GM19351 (cell line): ENCODE results near the gene GABPB2.

ENCODE experiments used
- ATAC-seq: cut with Tn5 transposase; IDR thresholded peaks from one replicate; pipeline ENCODE4 v1.9.1; 2021; ENCODE audit warnings: mild to moderate bottlenecking, moderate library complexity; ENCODE audit not compliant: unreplicated experiment

GABPB2 gene

DNA sequence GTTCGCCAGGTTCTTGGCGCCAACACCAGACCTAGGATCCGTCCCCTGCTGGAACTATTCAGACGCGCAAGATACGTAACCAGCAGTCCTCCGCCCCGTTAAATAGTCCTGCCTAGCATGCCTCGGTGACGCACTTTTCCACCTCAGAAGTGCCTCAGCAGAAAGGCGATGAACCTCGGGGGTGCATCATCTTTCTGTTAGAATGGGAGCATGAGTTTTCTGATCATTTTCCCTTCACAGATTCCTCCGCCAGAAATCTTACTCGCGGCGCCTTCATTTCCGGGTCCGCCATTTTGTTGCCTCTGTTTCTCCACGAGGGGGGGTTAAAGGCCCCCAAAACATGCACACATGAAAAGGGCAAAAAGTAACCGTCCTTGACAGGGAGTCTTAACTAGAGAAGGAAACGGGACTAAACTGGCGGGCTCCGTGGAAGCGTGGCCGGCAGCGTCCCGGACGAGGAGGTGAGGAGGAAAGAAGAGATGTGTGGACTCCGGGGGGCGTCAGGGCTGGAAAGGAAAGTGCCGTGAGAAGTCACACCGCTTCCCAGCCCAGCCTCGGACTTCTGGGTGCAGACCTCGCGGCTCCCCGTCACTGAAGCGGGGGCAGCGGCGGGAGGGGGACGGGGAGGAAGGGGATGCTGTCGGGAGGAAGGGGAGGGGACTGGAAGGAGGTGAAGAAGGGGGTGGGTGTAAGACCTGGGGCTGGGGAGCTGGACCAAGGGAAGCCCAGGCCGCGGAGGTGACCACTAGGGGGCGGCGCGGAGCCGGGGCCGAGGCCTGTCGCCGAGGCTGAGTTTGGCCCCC lies at the start of gene GABPB2:
Gene GABPB2 (plus strand): TSS at position 288 of the 803 bp plus-strand sequence. CDS start 17,429 bp downstream, outside the sequence.
- peak; percentile 75 for ATAC-seq

DNA sequence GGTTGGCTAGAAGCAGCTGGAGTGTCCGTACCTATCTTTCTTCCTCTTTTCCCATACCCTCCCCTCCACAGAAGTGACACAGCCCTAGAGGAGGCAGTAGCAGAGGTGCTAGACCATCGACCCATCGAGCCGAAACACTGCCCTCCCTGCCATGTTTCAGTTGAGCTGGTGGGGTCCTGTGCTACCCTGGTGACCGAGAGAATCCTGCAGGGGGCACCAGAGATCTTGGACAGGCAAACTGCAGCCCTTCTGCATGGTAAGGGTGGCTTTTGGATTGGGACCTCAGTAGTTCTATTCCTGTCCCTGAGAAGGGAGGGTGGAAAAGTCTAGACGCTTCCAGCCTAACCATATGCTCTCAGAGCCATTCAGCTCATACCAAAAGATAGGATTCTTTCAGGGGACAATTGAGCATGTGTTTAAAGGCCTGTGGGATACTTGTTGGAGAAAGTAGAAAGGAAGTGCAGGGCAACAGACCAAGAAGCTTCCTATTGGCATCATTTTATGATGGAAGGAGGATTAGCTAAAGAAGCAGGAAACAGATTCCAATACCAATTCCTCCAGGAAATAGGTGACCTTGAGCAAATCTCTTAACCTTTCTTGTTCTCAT lies 45.9 kb upstream of the GABPB2 start:
- ATAC-seq = no peak

- no peak for ATAC-seq
These were observed 44.1 kb upstream of the GABPB2 start for GRCh38 chr1:151026460-151026859.

DNA sequence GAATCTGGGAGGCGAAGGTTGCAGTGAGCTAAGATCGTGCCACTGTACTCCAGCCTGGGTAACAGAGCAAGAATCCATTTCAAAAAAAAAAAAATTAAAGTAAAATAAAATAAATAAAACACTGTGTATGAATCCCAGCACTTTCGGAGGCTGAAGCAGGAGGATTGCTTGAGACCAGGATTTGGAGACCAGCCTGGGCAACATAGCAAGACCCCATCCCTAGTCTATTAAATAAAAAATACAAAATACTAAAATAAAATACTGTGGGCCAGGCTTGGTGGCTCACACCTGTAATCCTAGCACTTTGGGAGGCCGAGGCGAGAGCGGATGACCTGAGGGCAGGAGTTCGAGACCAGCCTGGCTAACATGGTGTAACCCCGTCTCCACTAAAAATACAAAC lies 38.4 kb upstream of the GABPB2 start:
- ATAC-seq = no peak

DNA sequence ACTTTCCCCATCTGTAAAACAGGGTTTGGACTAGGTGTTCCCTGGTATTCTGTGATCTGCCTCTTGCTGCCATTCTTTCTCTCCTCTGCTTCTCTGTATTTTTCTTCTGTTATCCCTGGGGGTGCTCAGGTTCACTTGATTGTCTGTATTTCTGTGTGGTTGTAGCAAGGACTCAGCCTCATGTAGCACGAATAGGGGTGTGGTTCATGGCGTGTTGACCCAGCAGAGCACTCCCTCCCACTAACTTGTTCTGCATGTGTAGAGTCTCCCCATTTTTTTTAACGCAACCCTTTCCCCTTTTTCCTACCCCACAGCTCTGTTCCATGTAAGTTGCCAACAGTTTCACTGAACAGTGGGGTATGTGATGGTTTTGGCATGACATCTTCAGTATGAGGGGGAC lies 35.4 kb upstream of the GABPB2 start:
- no peak for ATAC-seq

GRCh38 chr1:151036356-151036755 lies 34.2 kb upstream of the GABPB2 start, which contains the start of gene BNIPL:
Gene BNIPL, plus strand, starts transcription at chr1:151036586. Its CDS starts 140 bp downstream, at chr1:151036726.
- ATAC-seq = no peak

GRCh38 chr1:151037032-151037431 lies 33.5 kb upstream of the GABPB2 start:
- no peak for ATAC-seq

- ATAC-seq = no peak
These were observed 31.0 kb upstream of the GABPB2 start for GRCh38 chr1:151039521-151039920.

DNA sequence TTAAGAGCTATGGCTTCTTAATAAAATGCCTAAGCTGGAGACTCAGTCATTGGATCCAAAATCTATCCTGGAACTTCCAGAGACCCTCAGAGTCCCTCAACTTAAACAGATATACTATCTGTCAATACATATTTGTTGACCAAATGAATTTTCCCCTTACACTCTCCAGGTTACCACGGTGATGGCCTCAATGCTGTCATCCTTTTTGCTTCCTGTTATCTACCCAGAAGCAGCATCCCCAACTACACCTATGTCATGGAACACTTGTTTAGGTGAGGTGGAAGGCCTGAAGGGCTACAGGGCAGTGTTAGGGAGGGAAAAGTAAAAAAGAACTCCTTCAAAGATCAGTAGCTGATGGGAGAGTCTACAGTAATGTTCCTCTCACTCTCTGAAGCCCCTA lies 27.4 kb upstream of the GABPB2 start:
- no peak for ATAC-seq

- ATAC-seq = peak; percentile 53
These were observed 23.0 kb upstream of the GABPB2 start, which contains the start of gene C1orf56 for GRCh38 chr1:151047591-151047924. Gene C1orf56, plus strand, starts transcription at chr1:151047751. Its CDS starts 97 bp downstream, at chr1:151047848.

- ATAC-seq = peak; percentile 74
These were observed 22.5 kb upstream of the GABPB2 start for GRCh38 chr1:151047925-151048644.

DNA sequence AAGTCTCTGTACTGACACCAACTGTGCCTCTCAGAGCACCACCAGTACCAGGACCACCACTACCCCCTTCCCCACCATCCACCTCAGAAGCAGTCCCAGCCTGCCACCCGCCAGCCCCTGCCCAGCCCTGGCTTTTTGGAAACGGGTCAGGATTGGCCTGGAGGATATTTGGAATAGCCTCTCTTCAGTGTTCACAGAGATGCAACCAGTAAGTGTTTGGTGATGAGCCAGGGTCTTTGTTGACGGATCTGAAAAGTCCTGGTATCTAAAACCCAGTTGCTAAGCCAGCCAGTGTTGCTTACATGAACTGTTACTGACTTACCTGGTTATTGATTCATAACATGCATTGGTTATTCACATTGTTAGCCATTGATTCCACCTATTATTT lies 21.9 kb upstream of the GABPB2 start:
- no peak for ATAC-seq

DNA sequence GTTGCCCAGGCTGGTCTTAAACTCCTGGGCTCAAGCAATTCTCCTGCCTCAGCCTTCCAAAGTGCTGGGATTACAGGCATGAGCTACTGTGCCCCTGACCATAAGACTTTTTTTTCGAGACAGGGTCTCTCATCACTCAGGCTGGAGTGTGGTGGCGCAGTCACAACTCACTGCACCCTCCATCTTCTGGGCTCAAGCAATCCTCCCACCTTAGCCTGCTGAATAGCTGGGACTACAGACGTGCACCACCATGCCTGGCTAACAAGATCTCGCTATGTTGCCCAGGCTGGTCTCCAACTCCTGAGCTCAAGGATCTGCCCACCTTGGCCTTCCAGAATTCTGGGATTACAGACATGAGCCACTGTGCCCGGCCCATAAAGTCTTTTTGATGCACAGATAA lies 21.1 kb upstream of the GABPB2 start:
- ATAC-seq = no peak

DNA sequence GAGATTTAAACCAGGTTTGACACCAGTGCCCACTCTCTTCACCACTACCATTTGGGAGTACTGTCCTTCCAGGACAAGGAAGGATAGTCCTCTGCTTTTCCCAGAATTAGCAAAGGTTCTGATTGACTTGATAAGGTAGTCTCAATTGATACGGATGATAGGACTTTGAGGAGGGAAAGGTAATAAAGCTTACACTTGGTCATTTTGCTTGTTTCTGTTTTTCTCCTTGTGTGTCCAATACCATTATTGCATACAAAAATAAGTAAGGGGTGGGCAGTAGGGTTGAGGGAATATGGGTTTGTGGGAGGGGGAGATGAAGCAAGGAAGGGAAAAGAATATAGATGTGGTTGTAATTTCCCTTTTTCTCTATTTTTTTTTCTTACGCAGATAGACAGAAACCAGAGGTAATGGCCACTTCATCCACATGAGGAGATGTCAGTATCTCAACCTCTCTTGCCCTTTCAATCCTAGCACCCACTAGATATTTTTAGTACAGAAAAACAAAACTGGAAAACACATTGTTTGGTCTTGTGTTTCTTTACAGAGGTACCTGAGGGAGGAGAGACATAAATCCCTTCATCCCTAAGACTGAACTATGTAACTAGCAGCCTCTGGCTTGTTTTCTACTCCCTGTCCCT lies 20.4 kb upstream of the GABPB2 start:
- no peak for ATAC-seq

DNA sequence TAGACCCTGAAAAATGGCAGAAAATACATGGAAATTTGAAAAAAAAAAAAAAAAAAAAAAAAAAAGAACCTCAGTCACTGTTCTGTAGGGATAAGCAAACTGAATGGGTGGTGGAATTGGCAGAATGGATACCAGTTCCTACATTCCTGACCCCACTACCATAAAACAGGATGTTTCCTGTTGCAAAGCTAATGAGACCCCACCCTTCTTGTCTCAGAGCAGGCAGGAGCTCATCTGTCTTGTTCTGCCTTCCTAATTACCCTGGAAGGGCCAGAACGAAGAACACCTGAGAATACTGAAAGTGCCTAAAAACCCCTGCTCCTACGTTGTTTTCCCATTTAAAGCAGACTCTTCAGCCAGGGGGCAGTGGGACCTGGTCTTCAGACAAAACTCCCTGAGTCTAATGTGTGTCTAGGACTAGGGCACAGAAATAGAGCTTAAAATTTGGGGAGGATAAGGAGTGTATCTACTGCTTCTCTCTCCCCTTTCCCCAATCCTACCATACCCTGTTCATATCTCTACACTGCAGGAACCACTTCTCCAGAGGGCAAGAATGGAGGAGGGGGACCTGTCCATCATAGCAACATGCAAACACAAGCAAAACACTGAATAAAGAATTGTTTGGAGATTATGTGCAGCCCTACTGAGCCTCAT lies 19.1 kb upstream of the GABPB2 start:
- ATAC-seq = no peak

- no peak for ATAC-seq
These were observed 15.5 kb upstream of the GABPB2 start for GRCh38 chr1:151054971-151055547.

DNA sequence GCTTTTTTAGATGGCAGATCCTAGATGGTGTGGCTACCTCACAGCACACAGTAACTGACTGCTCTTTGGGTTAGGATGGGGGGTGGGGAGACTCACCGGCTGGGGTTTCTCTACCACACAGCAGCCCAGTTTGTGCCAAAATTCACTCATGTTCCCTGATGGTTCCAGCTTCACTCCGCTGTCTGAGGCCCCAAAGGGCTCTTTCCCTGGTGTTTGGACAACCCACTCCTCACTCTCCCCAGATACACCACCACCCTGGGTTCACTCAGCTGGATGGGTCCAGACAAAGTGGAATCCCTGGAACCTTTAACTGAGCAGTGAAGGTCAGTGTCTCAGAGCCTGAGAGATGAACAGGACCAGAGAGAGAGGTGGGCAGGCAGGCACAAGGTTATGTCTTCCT lies 15.0 kb upstream of the GABPB2 start:
- ATAC-seq = no peak

DNA sequence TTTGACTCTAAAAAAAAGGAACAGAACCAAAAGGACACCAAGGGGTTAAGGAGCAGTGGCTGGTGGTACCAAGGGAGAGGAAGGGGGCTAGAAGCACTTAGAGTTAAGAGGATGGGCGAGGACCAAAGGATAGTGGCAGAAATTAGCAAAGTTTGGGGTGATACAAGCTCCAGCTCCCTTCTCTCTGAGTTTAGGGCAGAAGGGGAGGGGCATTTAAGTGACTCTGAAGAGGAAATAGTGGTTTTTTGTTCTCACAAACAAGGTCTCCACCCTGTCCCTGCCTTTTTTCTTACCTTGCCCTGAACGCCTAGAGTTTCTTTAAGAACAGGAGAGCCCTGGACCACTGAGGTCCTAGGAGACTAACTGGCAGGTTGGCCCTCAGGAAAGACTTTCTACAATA lies 14.4 kb upstream of the GABPB2 start:
- no peak for ATAC-seq

DNA sequence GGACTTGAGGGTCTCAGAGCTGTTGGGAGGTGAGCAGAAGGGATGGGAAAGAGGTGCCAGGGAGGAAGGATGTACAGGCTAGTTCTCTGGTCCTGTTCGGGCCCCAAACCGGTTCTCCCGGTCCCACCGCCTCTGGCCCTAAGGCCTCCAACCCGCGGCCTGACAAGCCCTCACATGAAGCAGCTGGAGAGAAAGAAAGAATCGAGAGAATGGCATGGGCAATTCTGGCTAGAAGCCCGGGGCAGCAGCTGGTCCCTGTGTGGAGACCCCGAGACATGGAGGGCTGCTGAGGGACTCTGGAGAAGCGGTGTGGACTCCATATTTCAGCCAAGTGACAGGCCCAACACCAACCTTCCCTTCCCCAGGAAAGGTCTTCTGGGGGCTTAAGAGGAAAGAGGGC lies 11.9 kb upstream of the GABPB2 start:
- no peak for ATAC-seq
